NCI-H187 (cell line): ENCODE measurements around the gene GATA3.

Experiments
- DNase-seq, 2 experiments: peaks; one replicate each; lab custom pipeline; 2025; lab: John Stamatoyannopoulos, UW

The GATA3 gene

GRCh38 chr10:8051109-8051821, 3.2 kb upstream of the GATA3 start:
- DNase-seq: no peak

DNA sequence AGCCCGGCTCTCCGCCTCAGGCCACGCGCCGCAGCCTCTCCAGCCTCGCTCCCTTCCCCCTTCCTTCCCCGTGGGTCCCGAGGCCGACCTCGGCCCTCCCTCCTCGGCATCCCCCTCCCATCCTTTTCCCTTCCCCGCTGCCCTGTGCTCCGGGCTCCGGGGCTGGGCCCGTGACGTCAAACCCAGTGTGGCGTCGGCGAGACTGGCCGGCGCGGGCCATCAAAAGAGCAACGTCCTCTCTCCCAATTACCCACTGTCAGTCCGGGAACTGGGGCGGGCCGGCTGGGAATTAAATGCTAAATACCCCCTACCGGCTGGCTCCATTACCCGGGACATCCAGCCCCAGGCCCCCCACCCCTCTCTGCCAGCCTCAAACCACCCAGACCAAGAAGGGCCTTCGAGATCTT, 2.6 kb upstream of the GATA3 start:
- DNase-seq: no peak

GRCh38 chr10:8052341-8052955, 2.0 kb upstream of the GATA3 start:
- DNase-seq: no peak

DNA sequence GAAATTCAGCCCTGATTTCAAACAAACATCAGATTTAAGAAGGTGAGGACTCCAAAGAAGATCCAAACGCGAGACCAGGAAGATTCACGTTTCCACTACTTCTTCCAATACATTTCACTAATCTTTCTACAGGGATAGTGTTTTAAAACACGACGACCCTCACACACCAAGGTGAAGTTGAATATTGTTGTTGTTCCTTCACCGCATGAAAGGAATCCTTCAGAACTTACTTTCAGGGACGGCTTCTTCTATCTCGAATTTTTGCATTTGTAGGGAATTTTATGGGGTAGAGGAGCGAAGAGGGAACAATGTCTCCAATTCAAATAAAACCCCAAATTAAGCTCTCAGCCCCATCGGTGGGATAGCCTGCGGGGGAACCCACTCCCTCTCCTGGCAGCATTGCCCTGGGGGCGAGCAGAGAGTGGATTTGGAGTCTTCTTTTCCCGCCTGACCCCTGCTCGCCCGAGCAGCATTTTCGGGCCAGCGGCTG, 1.5 kb upstream of the GATA3 start:
- DNase-seq: no peak

GRCh38 chr10:8053446-8054243, 843 bp upstream of the GATA3 start:
- no peak for DNase-seq

GRCh38 chr10:8054244-8054493, 319 bp upstream of the GATA3 start:
- DNase-seq: no peak

GRCh38 chr10:8055420-8056349, 1.2 kb downstream of the GATA3 start:
- DNase-seq: no peak

GRCh38 chr10:8056378-8056777, 1.9 kb downstream of the GATA3 start:
- no peak for DNase-seq

DNA sequence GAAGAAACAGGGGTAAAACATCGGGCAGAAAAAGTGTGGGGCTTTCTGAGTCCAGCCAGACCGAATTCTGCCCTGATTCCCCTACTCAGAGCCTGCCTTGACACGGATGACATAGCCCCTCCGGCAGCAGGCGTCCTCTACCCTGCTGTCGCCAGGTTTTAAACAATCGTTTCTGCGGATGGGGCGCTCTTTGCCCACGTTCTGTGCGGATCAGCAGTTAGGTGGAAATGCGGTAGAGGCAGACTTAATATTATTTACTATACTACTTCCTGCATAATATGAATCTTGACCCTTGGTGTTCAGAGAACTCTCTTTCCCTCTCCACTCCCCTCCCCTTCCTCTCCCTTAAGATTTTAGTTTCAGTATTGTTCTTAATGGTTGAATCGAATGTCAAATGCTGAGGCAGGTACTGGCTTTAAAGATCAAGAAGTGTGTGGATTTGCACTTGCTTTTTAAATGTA, 2.4 kb downstream of the GATA3 start:
- no peak for DNase-seq

DNA sequence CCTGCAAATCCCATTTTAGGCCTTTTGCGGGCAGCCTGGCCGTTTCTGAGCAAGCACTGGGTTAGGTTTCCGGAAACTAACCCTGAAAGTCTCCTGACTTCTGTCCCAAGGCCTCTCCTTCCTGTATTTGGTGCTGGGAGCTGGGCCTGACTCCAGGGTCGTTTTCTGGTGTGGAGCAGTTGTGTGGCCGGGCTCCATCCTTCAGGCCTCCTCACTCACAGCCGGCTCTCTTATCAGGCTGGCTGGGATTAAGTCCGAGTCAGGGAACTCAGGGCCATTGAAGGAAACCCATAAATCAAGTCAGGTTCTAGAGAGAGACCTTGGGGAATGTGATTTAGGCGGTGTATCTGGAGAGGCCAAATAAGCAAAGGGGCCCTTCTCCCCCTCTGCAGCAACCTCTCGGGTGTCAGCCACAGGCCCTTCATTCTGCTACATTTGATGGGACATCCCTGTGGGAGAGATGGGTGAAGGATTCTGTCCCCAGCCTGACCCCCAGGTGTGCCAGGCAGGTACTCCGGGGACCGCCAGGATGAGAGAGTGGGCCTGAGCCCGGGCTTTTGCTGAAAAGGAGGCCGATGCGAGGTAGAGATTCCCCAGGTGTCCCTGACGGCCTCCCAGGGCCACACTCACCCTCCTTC, 3.3 kb downstream of the GATA3 start:
- DNase-seq: no peak

- no peak for DNase-seq
Measured at GRCh38 chr10:8058274-8059111, 4.0 kb downstream of the GATA3 start.

DNA sequence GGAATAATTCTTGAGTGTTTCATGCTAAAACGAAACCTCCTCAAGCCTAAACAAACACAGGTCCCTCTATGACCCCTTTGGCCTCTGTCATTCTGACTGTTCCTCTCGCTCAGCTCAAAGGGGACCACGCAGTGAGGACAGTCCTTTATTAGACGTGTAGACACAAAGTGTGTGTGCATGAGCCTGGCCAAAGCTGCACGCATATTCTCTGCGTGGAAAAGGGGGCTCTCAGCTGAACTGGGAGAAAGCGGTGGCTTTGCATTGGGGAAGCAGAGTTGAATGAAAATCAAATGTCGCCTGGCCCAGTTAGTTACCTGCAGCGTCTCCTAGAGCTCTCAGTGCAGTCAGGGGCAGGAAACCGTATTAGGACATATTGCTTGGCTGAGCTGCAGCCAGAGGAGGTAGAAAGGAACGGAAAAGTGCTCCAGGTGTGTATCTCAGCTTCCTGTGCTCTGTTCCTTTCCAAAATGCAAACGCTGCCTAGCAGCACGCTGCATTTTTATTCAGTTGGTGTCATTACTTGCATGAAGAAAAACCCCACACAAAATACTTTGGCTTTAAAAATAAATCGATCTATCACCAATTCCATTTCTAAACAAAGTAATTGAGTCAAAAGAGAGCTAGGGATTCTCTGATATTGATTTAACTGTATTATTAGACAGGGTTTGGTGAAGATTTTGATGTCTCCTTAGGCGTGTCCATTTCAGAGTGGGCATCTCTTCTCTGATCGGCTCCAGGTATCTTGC, 4.9 kb downstream of the GATA3 start:
- DNase-seq: no peak

GRCh38 chr10:8060010-8060703, 5.7 kb downstream of the GATA3 start:
- no peak for DNase-seq

- no peak for DNase-seq
Measured at GRCh38 chr10:8060704-8061121, 6.2 kb downstream of the GATA3 start.

DNA sequence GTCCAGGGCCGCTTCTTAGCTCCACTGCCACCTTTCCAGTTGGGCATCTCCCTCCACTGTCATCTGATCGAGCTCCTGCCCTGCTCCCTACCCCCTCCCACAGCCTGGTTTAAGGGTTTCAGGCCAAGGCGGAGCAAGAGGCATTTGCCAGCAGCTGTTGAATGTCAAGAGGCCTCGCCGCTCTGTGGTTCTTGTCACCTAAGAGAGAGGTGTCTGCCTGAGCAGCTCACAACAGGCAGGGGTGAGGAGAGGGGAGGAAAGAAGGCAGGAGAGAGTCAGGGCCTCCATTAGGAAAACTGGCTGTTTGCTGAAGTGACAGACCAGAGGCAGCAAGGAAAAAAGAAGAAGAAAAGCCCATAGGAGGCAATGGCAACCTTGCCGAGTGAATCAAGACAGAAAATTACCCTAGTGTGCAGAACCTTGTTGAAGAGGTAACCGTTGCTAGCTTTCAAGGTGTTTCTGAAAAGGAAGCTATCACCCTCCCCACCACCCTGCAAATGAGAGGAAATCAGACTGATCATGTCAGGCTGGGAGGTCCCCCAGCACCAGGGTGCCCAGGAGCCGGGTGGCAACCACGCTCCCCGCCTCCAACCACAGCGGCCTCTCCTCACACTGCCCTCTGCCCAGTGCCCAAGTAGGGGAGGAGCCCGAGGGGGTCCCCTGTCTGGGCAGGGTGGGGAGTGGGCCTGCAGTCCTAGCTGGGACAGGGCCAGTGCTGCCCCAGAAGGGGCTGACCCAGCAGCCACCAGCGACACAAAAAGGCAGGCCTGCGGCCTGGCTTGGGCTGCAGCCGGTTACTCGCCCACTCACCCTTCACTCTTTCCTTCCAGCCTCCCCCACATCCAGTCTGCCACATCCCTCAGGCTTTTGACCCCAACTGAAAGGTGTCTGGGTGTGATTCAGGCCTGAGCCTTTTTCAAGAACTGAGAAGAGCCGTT, 7.1 kb downstream of the GATA3 start:
- no peak for DNase-seq

GRCh38 chr10:8063128-8063908, 8.8 kb downstream of the GATA3 start:
- no peak for DNase-seq

DNA sequence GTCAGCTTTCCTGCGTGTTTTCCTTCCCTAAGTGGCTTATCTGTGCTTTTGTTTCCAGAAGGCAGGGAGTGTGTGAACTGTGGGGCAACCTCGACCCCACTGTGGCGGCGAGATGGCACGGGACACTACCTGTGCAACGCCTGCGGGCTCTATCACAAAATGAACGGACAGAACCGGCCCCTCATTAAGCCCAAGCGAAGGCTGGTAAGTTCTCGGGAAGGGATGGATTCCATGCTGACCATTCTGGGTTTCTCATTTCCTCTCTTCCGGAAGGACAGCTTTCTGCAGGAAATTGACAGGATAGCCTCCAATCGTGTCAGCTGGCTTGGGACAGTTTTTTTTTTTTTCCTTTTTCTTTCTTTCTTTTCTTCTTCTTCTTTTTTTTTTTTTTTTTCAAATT, 9.4 kb downstream of the GATA3 start:
- DNase-seq: no peak
